ENCODE measurements around the gene TOR4A. TPM values are rescaled to one million over a fixed set of nuclear protein-coding genes. Genes with fewer than 3 reads are reported as not detected.

Gene TOR4A
- total and polyA plus RNA-seq, 2 experiments from 2014 or later = 2.0 to 19.0 TPM

- Histone ChIP-seq H3K27ac (ENCODE audit: low read depth) (no peak overlapping the region), H4K20me1 (replicated peaks; ENCODE audit: insufficient read depth) (no peaks in the 10 kb centered on the region), H3K4me2 (no peak overlapping the region), H3K36me3 (ENCODE audit: insufficient read depth) (no peaks in the 10 kb centered on the region), H2AFZ (no peak overlapping the region), H3K4me3 (no peak overlapping the region), H3F3A (replicated peaks; ENCODE audit: low read depth) (no peaks in the 10 kb centered on the region), H3K4me1 (ENCODE audit: insufficient read depth) (no peaks in the 10 kb centered on the region), H3K9me2 (ENCODE audit: insufficient read depth) (no peaks in the 10 kb centered on the region), H3K27me3 (ENCODE audit: insufficient read depth) (no peaks in the 10 kb centered on the region), H3K79me2 (replicated peaks; ENCODE audit: insufficient read depth) (no peaks in the 10 kb centered on the region)
- TF ChIP-seq POLR2AphosphoS5 (IDR thresholded peaks at IDR 0.05; ENCODE audit: low read depth) (no peak), ZNF331 (CRISPR knock-in tag; IDR thresholded peaks at IDR 0.05; ENCODE audit: low read depth) (no peak), CREB1 (CRISPR knock-in tag; IDR thresholded peaks at IDR 0.05; ENCODE audit: low read depth) (no peak)
- peaks cover 3% of the 10 kb centered on the region for H3K27me3 Mint-ChIP-seq (ENCODE audit: insufficient read depth, low read depth, poor library complexity)
- H3K4me3 Mint-ChIP-seq = no peak overlapping the region
- H3K9me3 Mint-ChIP-seq = no peaks in the 10 kb centered on the region
- no peak for ATAC-seq
- H3K4me1 Mint-ChIP-seq = peaks cover 3% of the 10 kb centered on the region; the same call in 2 of the 3 replicates
- H3K27ac Mint-ChIP-seq = no peak overlapping the region
- no peaks in the 10 kb centered on the region for H3K36me3 Mint-ChIP-seq (ENCODE audit: low read depth)
- DNase-seq (ENCODE audit: low spot score) = no peak
Measured at GRCh38 chr9:137229903-137230704, 47.4 kb upstream of the TOR4A start.

GRCh38 chr9:137230705-137231371 lies 46.7 kb upstream of the TOR4A start, which contains the start of gene SLC34A3:
TSS of gene SLC34A3 (plus strand) at chr9:137230901. CDS start at chr9:137231703, 802 bp downstream.
- Mint-ChIP-seq H3K36me3 (ENCODE audit: low read depth) (no peaks in the 10 kb centered on the region), H3K4me1 (peaks cover 7% of the 10 kb centered on the region; the same call in 2 of the 3 replicates), H3K27ac (no peak within 1 kb of the TSS), H3K27me3 (ENCODE audit: insufficient read depth, low read depth, poor library complexity) (peaks cover 5% of the 10 kb centered on the region), H3K9me3 (no peaks in the 10 kb centered on the region), H3K4me3 (no peak within 1 kb of the TSS)
- no peaks in the 10 kb centered on the region for H3K27me3 ChIP-seq (ENCODE audit: insufficient read depth)
- no peak within 1 kb of the TSS for H2AFZ ChIP-seq
- H3K4me1 ChIP-seq (ENCODE audit: insufficient read depth) = no peaks in the 10 kb centered on the region
- DNase-seq (ENCODE audit: low spot score) (no peak), ATAC-seq (no peak)
- no peak within 1 kb of the TSS for H3K4me2 ChIP-seq
- H3K27ac ChIP-seq (ENCODE audit: low read depth) = no peak within 1 kb of the TSS
- no peaks in the 10 kb centered on the region for H3K79me2 ChIP-seq (replicated peaks; ENCODE audit: insufficient read depth)
- no peaks in the 10 kb centered on the region for H3F3A ChIP-seq (replicated peaks; ENCODE audit: low read depth)
- no peaks in the 10 kb centered on the region for H3K9me2 ChIP-seq (ENCODE audit: insufficient read depth)
- H3K36me3 ChIP-seq (ENCODE audit: insufficient read depth) = no peaks in the 10 kb centered on the region
- H4K20me1 ChIP-seq (replicated peaks; ENCODE audit: insufficient read depth) = no peaks in the 10 kb centered on the region
- H3K4me3 ChIP-seq = no peak within 1 kb of the TSS
- no peak for TF ChIP-seq POLR2AphosphoS5 (IDR thresholded peaks at IDR 0.05; ENCODE audit: low read depth)
- no peak for TF ChIP-seq CREB1 (CRISPR knock-in tag; IDR thresholded peaks at IDR 0.05; ENCODE audit: low read depth)
- TF ChIP-seq NANOG (IDR thresholded peaks at IDR 0.05; ENCODE audit: borderline replicate concordance) = no peak
- TF ChIP-seq EZH2phosphoT487 (IDR thresholded peaks at IDR 0.05; ENCODE audit: unreplicated experiment) = no peak
- TF ChIP-seq STAT1 (IDR thresholded peaks at IDR 0.05; ENCODE audit: unreplicated experiment) = no peak
- no peak for TF ChIP-seq EZH2 (IDR thresholded peaks at IDR 0.05; ENCODE audit: low read depth, unreplicated experiment)
- no peak for TF ChIP-seq ETS1 (IDR thresholded peaks at IDR 0.05)
- TF ChIP-seq ZNF462 (CRISPR knock-in tag; IDR thresholded peaks at IDR 0.05) = no peak
- no peak for TF ChIP-seq ZNF114 (CRISPR knock-in tag; IDR thresholded peaks at IDR 0.05)

Measured in GM23338 (cell line).